Esophagus (tissue), 2 donors: Measurements from ENCODE around the gene SYT9. TPM values are rescaled to one million over a fixed set of nuclear protein-coding genes. Genes with fewer than 3 reads are reported as not detected.

ENCODE experiments used
- H3K27ac ChIP-seq, 2 donors: one replicate each; pipeline ENCODE4 v1.5.1; 2013; ENCODE audit warnings: low read depth in 2 of 2, mild to moderate bottlenecking in 2 of 2, inconsistent platforms in 1 of 2, low read length in 1 of 2, moderate library complexity in 1 of 2
- H3K27me3 ChIP-seq, 2 donors: one replicate each; pipeline ENCODE4 v1.6.1; 2013; ENCODE audit warnings: low read length in 2 of 2, control low read depth in 1 of 2, mild to moderate bottlenecking in 1 of 2; ENCODE audit not compliant: insufficient read depth in 2 of 2, control insufficient read depth in 1 of 2
- H3K36me3 ChIP-seq, 2 donors: one replicate each; pipeline ENCODE4 v1.6.1; 2013; ENCODE audit warnings: low read length in 1 of 2; ENCODE audit not compliant: control insufficient read depth in 2 of 2, insufficient read depth in 2 of 2
- H3K4me1 ChIP-seq, 2 donors: one replicate each; pipeline ENCODE4 v1.6.1; 2013; ENCODE audit warnings: low read length in 1 of 2; ENCODE audit not compliant: control insufficient read depth in 2 of 2, insufficient read depth in 2 of 2
- H3K4me3 ChIP-seq, 2 donors: one replicate each; pipeline ENCODE4 v1.5.1; 2013; ENCODE audit warnings: low read length in 2 of 2, mild to moderate bottlenecking in 2 of 2, low read depth in 1 of 2, moderate library complexity in 1 of 2
- H3K9me3 ChIP-seq, 2 donors: one replicate each; pipeline ENCODE4 v1.6.1; 2013; ENCODE audit warnings: mild to moderate bottlenecking in 2 of 2, low read depth in 1 of 2, low read length in 1 of 2, moderate library complexity in 1 of 2; ENCODE audit not compliant: control insufficient read depth in 2 of 2, insufficient read depth in 1 of 2
- WGBS, 2 donors: extraction: QIAGEN DNeasy Blood & Tissue Kit; methylation state at CpG; one replicate each; pipeline ENCODE4 v1.1.7; 2013; 5-methylcytosine and 5-hydroxymethylcytosine counted together
- polyA plus RNA-seq, 2 donors: library from polyadenylated mRNA; stranded (reverse); fragments of 200-250 nt; gene quantifications; one replicate each; pipeline ENCODE4 v1.2.3, GENCODE V29; 2013
- donor health status: healthy with polysubstance abuse.
- donor health status: Bipolar disorder and iron deficiency.

The SYT9 gene
- polyA plus RNA-seq, 2 donors, result 0.01 to 0.02 TPM

DNA sequence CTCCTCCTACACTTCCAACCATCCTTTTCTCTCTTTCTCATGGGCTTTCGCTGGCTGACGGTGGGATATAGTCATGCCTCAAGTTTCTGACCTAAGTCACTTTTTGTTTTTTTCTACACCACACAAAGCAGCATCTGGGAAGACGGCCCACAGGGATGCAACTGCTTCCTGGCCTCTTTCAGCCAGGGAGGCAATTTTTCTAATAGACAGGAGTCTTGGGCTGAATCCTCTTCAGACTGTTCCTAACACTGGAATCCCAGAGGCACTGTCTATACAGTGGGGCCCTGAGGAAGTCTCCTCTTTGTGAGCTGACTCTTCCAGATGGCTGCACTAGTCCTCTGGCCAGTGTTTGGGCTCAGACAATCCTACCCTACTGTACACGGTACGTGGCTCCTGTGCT lies 193.9 kb downstream of the SYT9 start:
- WGBS, 2 donors, result 85 to 87% methylated on average over 5 of the region's 5 CpGs

DNA sequence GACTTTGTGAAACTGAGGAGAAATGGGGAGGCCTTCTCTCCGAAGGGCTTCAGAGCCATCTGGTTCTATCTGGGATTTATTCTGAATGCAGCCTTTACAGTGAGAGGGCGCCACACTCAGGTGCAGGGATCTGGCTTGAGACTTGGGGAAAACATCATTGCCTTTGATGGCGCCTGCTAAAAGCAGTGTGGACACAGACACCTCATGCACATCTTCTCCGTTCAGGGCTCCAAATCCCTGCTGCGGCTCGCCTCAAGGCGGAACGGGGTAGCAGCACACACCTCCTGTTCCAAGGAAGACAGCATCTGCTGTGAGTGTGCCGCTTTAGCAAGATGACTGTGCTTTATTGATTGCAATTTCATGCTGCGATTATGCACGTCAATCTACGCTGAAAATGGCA lies 196.5 kb downstream of the SYT9 start:
- H3K27me3 ChIP-seq, result no peaks in the 10 kb centered on the region
- no peaks in the 10 kb centered on the region for H3K36me3 ChIP-seq
- H3K4me3 ChIP-seq, result no peak overlapping the region
- 93 to 96% methylated on average over 12 of the region's 12 CpGs for WGBS, 2 donors
- no peaks in the 10 kb centered on the region for H3K4me1 ChIP-seq
- no peak overlapping the region for H3K27ac ChIP-seq
- H3K9me3 ChIP-seq, result no peaks in the 10 kb centered on the region

More for the DNA sequence above, 193.9 kb downstream of the SYT9 start:
- H3K9me3 ChIP-seq, result no peaks in the 10 kb centered on the region
- H3K27ac ChIP-seq, result no peak overlapping the region
- no peaks in the 10 kb centered on the region for H3K4me1 ChIP-seq
- H3K27me3 ChIP-seq, result no peaks in the 10 kb centered on the region
- no peaks in the 10 kb centered on the region for H3K36me3 ChIP-seq
- H3K4me3 ChIP-seq, result no peak overlapping the region

- no peak overlapping the region for H3K4me3 ChIP-seq
- H3K36me3 ChIP-seq, result no peaks in the 10 kb centered on the region
- no peaks in the 10 kb centered on the region for H3K27me3 ChIP-seq
- 81 to 89% methylated on average over 3 of the region's 3 CpGs for WGBS, 2 donors
- H3K9me3 ChIP-seq, result no peaks in the 10 kb centered on the region
- H3K4me1 ChIP-seq, result no peaks in the 10 kb centered on the region
- no peak overlapping the region for H3K27ac ChIP-seq
These were observed 197.6 kb downstream of the SYT9 start for GRCh38 chr11:7449211-7449840.

DNA sequence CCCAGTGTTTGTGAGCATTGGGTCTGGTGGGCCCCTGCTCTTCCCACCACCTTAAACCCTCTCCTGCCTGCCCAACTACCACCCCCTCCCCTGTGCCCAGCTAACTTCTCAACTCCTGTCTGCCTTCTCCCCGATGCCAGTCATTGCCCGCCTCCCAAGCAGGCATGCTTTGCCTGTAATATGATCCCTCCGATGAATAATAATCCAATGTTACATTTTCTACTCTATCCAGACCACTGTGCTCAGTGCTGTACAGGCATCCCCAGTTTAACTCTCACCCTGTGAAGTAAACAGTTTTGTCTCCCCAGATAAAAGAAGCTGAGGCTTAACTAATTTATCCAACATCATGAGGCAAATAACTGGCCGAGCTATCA lies 198.1 kb downstream of the SYT9 start:
- Histone ChIP-seq H3K27ac (no peak overlapping the region), H3K27me3 (no peaks in the 10 kb centered on the region), H3K4me1 (no peaks in the 10 kb centered on the region), H3K36me3 (no peaks in the 10 kb centered on the region), H3K9me3 (no peaks in the 10 kb centered on the region), H3K4me3 (no peak overlapping the region)
- WGBS, 2 donors, result 61 to 70% methylated on average over 4 of the region's 4 CpGs

GRCh38 chr11:7450836-7451235 lies 199.1 kb downstream of the SYT9 start:
- Histone ChIP-seq H3K27me3 (no peaks in the 10 kb centered on the region), H3K9me3 (no peaks in the 10 kb centered on the region), H3K27ac (no peak overlapping the region), H3K36me3 (no peaks in the 10 kb centered on the region), H3K4me3 (no peak overlapping the region), H3K4me1 (no peaks in the 10 kb centered on the region)
- WGBS, 2 donors, result 72 to 78% methylated on average over 3 of the region's 3 CpGs

GRCh38 chr11:7451520-7451919 lies 199.8 kb downstream of the SYT9 start:
- Histone ChIP-seq H3K27me3 (no peaks in the 10 kb centered on the region), H3K36me3 (no peaks in the 10 kb centered on the region), H3K4me1 (no peaks in the 10 kb centered on the region), H3K27ac (no peak overlapping the region), H3K9me3 (no peaks in the 10 kb centered on the region), H3K4me3 (no peak overlapping the region)
- 83% methylated on average over 3 of the region's 3 CpGs for WGBS, 2 donors

DNA sequence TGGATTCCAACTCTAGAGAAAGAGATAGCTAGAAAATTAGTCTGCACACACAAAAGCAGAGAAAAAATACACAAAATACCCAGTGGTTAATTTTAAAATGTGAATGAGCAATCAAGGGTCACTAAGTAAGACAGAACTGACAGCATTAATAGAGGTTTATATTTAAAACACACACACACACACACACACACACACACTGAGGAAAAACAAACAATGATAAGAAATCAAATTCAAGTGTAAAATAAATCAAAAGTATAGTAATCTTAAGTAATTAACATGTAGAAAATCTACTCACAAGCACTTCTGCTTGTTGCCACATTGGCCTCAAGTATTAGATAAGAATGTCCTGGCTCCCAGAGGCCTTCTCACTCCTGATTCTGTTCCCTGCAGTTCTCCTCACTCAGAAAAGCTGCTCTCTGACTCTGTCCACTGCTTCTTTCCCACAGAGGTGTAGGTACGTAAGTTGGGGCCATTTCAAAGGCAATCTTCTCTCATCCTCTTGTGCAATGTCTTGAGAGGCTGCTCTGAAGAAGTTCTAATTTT lies 200.3 kb downstream of the SYT9 start:
- Histone ChIP-seq H3K4me1 (no peaks in the 10 kb centered on the region), H3K36me3 (no peaks in the 10 kb centered on the region), H3K27me3 (no peaks in the 10 kb centered on the region), H3K4me3 (no peak overlapping the region), H3K9me3 (no peaks in the 10 kb centered on the region), H3K27ac (no peak overlapping the region)
- WGBS, 2 donors, result 85 to 92% methylated on average over 1 of the region's 1 CpG

GRCh38 chr11:7454854-7455253 lies 203.2 kb downstream of the SYT9 start:
- H3K27ac ChIP-seq, result no peak overlapping the region
- WGBS, 2 donors, result 64 to 70% methylated on average over 2 of the region's 2 CpGs
- H3K9me3 ChIP-seq, result no peaks in the 10 kb centered on the region
- no peaks in the 10 kb centered on the region for H3K4me1 ChIP-seq
- no peaks in the 10 kb centered on the region for H3K27me3 ChIP-seq
- no peaks in the 10 kb centered on the region for H3K36me3 ChIP-seq
- H3K4me3 ChIP-seq, result no peak overlapping the region

GRCh38 chr11:7457211-7457610 lies 205.5 kb downstream of the SYT9 start:
- H3K27me3 ChIP-seq, result no peaks in the 10 kb centered on the region
- H3K4me1 ChIP-seq, result no peaks in the 10 kb centered on the region
- H3K27ac ChIP-seq, result no peak overlapping the region
- H3K9me3 ChIP-seq, result no peaks in the 10 kb centered on the region
- no peak overlapping the region for H3K4me3 ChIP-seq
- 60 to 68% methylated on average over 1 of the region's 1 CpG for WGBS, 2 donors
- no peaks in the 10 kb centered on the region for H3K36me3 ChIP-seq

GRCh38 chr11:7462706-7463105 lies 211.0 kb downstream of the SYT9 start:
- Histone ChIP-seq H3K4me1 (no peaks in the 10 kb centered on the region), H3K27me3 (no peaks in the 10 kb centered on the region), H3K36me3 (no peaks in the 10 kb centered on the region), H3K9me3 (no peaks in the 10 kb centered on the region), H3K27ac (no peak overlapping the region), H3K4me3 (no peak overlapping the region)
- 90 to 97% methylated on average over 1 of the region's 1 CpG for WGBS, 2 donors
